ENCODE results near the gene SLC8A1. TPM values are rescaled to one million over a fixed set of nuclear protein-coding genes. Genes with fewer than 3 reads are reported as not detected.

The SLC8A1 gene
- total RNA-seq, 2 donors from 2014 or later: 0.66 to 7.8 TPM

DNA sequence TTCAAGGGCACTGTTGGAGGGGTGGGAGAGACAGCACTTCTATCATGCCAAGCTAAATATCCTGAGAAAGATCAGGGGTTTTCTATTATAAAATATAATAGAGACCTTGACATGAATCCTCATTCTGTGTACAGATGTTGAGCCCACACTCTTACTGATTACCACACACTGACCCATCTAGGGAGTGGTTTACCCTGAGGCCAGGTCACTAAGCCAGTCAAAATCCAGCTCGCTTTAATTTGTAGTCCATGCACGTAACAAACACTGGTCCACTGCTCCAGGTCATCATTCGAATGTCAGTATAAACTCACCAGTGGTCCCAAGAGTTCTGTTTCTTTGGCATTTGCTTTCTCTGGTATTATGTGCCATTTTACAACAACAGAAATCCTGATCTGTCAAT, 96.4 kb downstream of the SLC8A1 start:
- TF ChIP-seq, protein P1, sequence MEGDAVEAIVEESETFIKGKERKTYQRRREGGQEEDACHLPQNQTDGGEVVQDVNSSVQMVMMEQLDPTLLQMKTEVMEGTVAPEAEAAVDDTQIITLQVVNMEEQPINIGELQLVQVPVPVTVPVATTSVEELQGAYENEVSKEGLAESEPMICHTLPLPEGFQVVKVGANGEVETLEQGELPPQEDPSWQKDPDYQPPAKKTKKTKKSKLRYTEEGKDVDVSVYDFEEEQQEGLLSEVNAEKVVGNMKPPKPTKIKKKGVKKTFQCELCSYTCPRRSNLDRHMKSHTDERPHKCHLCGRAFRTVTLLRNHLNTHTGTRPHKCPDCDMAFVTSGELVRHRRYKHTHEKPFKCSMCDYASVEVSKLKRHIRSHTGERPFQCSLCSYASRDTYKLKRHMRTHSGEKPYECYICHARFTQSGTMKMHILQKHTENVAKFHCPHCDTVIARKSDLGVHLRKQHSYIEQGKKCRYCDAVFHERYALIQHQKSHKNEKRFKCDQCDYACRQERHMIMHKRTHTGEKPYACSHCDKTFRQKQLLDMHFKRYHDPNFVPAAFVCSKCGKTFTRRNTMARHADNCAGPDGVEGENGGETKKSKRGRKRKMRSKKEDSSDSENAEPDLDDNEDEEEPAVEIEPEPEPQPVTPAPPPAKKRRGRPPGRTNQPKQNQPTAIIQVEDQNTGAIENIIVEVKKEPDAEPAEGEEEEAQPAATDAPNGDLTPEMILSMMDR (IDR thresholded peaks at IDR 0.05): no peak
- 74 to 83% methylated on average over 3 of the region's 3 CpGs for WGBS, 2 donors
- H3K27me3 ChIP-seq: no peaks in the 10 kb centered on the region
- no peaks in the 10 kb centered on the region for H3K9me3 ChIP-seq
- intact Hi-C loops (cut with DNase I): no loop called here
- H3K4me3 ChIP-seq: no peak overlapping the region
- H3K36me3 ChIP-seq (replicated peaks in 1 of 2; ENCODE audit: insufficient read depth in 1 of 2, low read depth in 2 of 2): no peaks in the 10 kb centered on the region
- no peak overlapping the region for H3K27ac ChIP-seq
- no peaks in the 10 kb centered on the region for H3K4me1 ChIP-seq
- no peak for ATAC-seq
- no peak for DNase-seq

DNA sequence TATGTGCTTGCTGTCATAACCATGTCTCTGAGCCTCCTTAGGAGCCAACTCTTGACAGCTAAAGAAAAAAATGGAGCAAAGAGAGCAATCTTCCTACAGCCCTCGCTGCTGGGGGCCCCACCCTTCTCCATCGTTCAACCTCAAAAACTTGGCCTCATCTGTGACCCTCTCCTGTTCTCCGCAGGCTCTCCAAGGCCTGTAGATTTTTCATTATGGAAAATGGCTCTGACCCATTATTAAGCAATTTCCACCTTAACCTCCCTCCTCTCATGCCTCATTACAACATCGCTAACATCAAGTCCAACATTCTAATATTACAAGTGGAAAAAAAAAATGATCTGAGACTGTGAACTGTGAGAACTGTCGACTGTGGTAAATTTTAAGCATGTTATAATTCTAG, 98.7 kb downstream of the SLC8A1 start:
- H3K9me3 ChIP-seq: no peaks in the 10 kb centered on the region
- H3K27me3 ChIP-seq: no peaks in the 10 kb centered on the region
- no peaks in the 10 kb centered on the region for H3K4me1 ChIP-seq
- H3K36me3 ChIP-seq (replicated peaks in 1 of 2; ENCODE audit: insufficient read depth in 1 of 2, low read depth in 2 of 2): no peaks in the 10 kb centered on the region
- no peak overlapping the region for H3K4me3 ChIP-seq
- peak in 1 of 4 donors; percentile 14 for DNase-seq
- WGBS, 2 donors: 68 to 71% methylated on average over 5 of the region's 5 CpGs
- intact Hi-C loops (cut with DNase I): no loop called here
- no peak for TF ChIP-seq POLR2A (IDR thresholded peaks at IDR 0.05)
- TF ChIP-seq, protein P1 (IDR thresholded peaks at IDR 0.05): no peak
- no peak overlapping the region for H3K27ac ChIP-seq
- no peak for ATAC-seq

DNA sequence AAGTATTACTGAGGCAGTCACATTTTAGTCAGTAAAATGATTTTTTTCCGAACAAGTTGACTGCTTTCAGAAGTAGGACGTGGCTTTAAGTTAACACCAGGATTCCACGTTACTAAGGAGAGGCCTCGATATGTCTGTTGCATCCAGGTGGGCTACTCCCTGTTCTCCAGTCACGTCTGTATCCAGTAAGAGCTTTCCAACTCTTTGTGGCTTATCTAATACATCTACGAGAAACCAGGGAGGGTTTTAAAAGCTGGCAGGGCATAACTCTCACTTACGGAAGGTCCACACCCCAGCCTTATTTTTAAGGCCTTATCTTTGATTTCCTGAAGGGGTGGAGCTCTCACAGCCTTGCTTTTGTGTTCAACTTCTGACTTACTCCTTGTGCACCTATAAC, 99.2 kb downstream of the SLC8A1 start:
- no peak for DNase-seq
- no peak for TF ChIP-seq POLR2A (IDR thresholded peaks at IDR 0.05)
- TF ChIP-seq, protein P1 (IDR thresholded peaks at IDR 0.05): no peak
- H3K36me3 ChIP-seq (replicated peaks in 1 of 2; ENCODE audit: insufficient read depth in 1 of 2, low read depth in 2 of 2): no peaks in the 10 kb centered on the region
- no peaks in the 10 kb centered on the region for H3K9me3 ChIP-seq
- no peaks in the 10 kb centered on the region for H3K4me1 ChIP-seq
- H3K27ac ChIP-seq: no peak overlapping the region
- H3K27me3 ChIP-seq: no peaks in the 10 kb centered on the region
- ATAC-seq: no peak
- 71 to 72% methylated on average over 7 of the region's 7 CpGs for WGBS, 2 donors
- intact Hi-C loops (cut with DNase I): no loop called here
- no peak overlapping the region for H3K4me3 ChIP-seq

- Histone ChIP-seq H3K4me3 (no peak overlapping the region), H3K4me1 (no peaks in the 10 kb centered on the region), H3K27ac (no peak overlapping the region), H3K9me3 (no peaks in the 10 kb centered on the region), H3K36me3 (replicated peaks in 1 of 2; ENCODE audit: insufficient read depth in 1 of 2, low read depth in 2 of 2) (no peaks in the 10 kb centered on the region), H3K27me3 (no peaks in the 10 kb centered on the region)
- 64 to 67% methylated on average over 4 of the region's 4 CpGs for WGBS, 2 donors
- TF ChIP-seq, protein P1 (IDR thresholded peaks at IDR 0.05): no peak
- TF ChIP-seq POLR2A (IDR thresholded peaks at IDR 0.05): no peak
- intact Hi-C loops (cut with DNase I): no loop called here
- DNase-seq (no peak), ATAC-seq (no peak)
Measured at GRCh38 chr2:40352041-40352702, 99.7 kb downstream of the SLC8A1 start.

- intact Hi-C loops (cut with DNase I): no loop called here
- H3K36me3 ChIP-seq (replicated peaks in 1 of 2; ENCODE audit: insufficient read depth in 1 of 2, low read depth in 2 of 2): no peaks in the 10 kb centered on the region
- H3K4me3 ChIP-seq: no peak overlapping the region
- H3K9me3 ChIP-seq: no peaks in the 10 kb centered on the region
- H3K27ac ChIP-seq: no peak overlapping the region
- 59 to 65% methylated on average over 5 of the region's 5 CpGs for WGBS, 2 donors
- H3K27me3 ChIP-seq: no peaks in the 10 kb centered on the region
- DNase-seq: no peak
- TF ChIP-seq, protein P1 (IDR thresholded peaks at IDR 0.05): no peak
- no peak for TF ChIP-seq POLR2A (IDR thresholded peaks at IDR 0.05)
- H3K4me1 ChIP-seq: no peaks in the 10 kb centered on the region
- peak; percentile 39 for ATAC-seq
Measured at GRCh38 chr2:40348665-40349064, 103.2 kb downstream of the SLC8A1 start.
